Sigmoid colon (tissue), 4 donors: ENCODE measurements around the gene GABRP.

Experiments used
- POLR2A ChIP-seq, 2 donors: fragments of 450-650 bp; IDR thresholded peaks; one replicate each; pipeline ENCODE4 v1.6.1; 2016; ENCODE audit warnings: antibody characterized with exemption in 2 of 2, mild to moderate bottlenecking in 2 of 2, moderate library complexity in 2 of 2
- POLR2AphosphoS5 ChIP-seq, 4 donors: sonication (generic); formaldehyde crosslinking; IDR thresholded peaks; one replicate each; pipeline ENCODE4 v1.6.1; 2017; ENCODE audit warnings: antibody characterized with exemption in 4 of 4

GRCh38 chr5:170774831-170775230 is 8.7 kb upstream of the GABRP start:
- no peak for TF ChIP-seq POLR2AphosphoS5 (IDR thresholded peaks at IDR 0.05)
- no peak for TF ChIP-seq POLR2A (IDR thresholded peaks at IDR 0.05)
